TTC549 (cell line): ENCODE data around the gene KLRF1.

ENCODE experiments used
- FAIRE-seq: peaks from 2 replicates; lab custom pipeline; 2012; peaks lifted over from hg19 to GRCh38; lab: Jason Lieb, UNC

Gene KLRF1

DNA sequence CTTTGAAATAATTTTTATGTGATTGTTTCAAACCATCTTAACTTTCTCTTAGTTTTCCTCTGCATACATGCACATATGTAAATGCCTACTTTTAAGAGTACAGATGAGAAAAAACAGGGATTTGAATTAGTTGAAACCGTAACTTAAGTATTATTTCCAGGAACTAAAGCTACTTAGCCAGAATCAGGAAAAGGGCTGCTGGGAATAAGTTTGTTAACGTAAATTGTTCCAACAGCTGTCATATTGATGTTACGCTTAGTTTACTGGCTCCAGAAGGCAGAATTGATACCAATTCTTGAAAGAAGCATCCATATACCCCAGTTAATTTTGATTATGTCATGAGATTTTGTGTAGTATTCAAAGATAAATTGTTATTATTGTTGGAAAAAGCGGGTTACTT is 17.9 kb upstream of the KLRF1 start:
- no peak for FAIRE-seq

DNA sequence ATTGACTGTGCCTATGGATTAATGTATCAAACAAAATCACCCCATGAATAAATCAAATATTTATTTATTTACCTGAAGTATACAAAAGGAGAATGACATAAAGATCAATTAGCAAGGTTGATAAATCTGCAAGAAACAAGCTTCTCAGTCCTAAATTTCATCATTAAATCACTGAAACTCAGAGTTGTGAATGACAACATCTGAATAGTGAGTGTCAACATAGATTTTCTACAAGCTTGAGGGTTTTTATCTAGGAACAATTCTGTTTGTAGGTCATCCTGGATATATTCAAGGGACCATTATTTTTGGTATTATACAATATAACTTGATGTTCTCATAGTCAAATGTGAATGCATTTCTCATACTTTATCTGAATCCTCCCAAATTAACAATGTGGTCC is 17.4 kb upstream of the KLRF1 start:
- FAIRE-seq, result no peak

DNA sequence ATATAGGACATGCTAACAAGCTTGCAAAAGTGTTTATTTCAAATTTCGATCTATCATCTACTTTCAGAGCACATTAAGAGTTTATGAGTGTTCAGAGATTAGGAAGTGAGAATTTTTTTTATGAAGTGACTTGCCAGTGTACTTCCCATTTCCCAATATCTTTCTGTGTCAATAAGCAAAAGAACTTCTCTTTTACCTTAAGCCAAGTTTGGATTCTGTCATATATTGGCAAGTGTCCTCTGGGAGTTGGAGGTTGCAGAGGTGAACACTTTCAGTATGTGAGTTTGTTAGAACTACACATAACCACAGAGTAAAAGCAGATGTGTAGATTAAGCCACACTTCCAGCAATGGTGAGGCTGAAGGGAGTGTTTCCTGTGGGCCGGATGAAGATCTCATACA is 16.6 kb upstream of the KLRF1 start:
- no peak for FAIRE-seq

DNA sequence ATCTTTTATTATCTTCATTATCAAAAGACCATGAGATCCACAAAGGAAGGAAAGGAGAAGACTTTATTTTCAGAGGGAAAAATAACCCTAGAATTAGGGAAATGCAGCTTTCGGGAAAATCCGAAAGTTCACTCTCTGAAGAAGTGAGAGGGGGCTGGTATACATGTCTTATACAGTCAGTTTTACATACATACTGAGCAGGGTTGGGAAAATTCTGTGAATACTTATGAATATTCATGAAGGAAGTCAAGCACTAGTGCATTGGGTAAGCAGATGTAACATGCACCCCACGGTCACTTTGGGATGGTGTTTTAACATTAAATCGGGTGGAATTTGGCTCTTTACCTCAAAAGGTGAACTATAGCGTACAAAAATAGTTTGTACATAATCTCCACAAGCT is 15.7 kb upstream of the KLRF1 start:
- FAIRE-seq, result no peak

DNA sequence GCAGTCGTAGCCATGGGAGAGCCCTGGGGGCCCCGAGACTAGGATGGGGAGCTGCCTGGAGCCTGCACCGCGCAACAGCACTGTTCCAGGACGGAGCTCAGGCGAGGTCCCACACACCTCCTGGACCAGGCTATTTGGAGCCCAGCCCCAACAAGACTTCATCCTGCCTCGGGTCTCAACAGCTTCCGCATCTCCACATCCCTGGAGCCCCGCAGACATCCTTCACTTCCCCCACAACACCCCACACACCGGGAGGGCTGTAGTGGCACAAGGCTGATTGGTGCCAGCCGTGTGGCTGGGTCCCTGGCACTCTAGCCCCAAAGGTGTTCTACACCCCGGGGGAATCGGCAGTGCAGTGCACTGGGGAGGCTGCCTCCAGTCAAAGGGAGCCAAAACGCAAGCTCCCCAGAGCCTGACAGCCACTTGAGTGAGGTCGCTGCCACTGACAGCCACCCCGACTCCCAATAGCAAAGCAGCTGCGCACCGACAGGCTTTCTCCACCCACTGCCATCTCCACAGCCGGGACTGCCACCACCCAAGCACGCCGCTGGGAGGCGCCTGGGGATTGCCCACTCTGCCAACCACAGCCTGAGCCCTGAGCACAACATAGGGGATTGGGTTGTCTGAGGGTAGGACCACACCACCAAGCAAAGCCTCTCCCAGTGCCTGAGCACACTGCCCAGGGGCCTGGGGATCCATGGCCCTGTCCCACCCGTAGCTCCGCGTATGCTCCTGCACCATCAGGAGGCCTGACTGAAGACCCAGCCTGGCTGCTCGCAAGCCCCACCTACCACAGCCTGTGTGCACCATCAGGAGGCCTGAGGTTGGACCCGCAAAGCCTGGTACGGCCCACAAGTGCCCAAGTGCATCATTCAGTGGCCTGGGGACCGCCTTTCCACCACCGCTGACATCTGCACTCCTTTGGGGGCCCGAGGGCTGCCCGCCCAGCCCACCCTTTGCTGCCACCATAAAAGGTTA is 13.2 kb upstream of the KLRF1 start:
- FAIRE-seq, result no peak

DNA sequence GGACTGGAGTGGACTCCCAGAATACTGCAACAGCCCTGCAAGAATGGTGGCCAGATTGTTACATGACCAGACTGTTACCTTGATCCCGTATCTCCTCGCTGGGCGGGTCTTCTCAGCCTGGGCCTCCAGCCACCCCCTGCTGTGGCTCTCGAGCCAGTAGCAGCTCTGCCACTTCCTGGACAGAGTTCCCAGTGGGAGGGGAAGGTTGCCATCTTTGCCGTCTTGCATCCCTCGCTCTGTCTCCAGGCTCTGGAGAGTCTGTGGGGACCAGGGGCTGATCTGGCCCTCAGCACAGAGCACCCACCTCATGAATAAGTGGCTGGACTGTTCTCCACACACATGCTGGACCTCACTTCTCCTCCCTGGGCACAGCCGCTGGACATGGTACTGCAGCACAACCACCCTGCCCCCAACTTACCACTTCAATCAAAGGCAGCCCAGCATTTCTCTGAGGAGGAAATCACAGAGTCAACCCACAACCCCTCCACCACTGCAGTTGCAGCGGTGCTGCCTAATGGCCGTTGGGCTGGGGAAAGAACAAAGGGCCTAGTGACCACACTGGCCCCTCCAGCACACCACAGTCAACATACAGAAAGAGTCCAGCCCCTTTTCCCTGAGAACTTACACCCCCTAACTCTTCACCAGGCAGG is 6.9 kb upstream of the KLRF1 start:
- FAIRE-seq, result no peak

DNA sequence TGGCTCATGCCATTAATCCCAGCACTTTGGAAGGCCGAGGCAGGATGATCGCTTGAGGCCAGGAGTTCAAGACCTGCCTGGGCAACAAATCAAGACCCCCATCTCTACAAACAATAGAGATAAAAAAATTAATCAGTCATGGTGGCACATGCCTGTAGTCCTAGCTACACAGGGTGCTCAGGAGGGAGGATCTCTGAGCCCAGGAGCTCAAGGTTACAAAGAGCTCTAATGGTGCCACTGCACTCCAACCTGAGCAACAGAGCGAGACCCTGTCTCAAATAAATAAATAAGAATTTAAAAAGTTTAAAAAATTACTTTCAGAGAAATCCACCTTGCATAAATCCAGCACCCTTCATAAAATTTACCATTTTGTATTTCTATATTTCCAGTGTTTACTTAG is 2.2 kb downstream of the KLRF1 start:
- no peak for FAIRE-seq

DNA sequence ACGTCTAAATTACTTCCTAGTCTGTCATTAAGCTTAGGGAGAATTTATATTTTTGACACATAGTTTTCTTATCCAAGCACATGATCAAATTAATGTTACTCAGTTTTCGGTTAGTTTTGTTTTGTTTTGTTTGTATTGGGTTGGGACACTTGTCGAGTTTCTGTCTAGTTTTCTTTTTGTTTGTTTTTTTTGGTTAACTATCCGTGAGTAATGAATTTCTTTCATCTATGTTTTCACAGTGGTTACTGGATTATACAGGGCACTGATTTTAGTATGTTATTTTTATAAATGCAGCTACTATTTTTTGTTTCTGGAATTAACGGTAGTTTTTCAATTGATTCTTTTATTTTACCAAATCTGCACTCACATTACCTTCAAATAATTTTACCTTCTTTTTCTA is 2.7 kb downstream of the KLRF1 start:
- FAIRE-seq, result no peak

DNA sequence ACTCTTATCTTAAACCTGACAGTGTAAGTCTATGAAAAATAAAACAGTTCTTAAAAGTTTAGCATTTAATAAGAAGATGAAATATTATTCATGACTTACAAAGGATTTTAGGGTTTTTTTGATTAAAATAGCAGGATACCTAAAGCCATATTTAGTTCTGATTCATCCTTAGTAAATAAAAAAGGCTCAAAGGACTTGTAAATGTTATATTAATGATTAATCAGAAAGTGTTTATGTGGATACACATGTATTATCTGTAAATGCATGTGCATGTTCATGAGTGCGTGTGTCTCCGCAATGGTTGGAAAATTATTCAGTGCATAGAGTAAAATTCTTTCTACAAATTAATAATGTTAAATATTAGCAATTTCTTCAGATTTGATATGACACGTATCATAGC is 4.4 kb downstream of the KLRF1 start:
- no peak for FAIRE-seq

DNA sequence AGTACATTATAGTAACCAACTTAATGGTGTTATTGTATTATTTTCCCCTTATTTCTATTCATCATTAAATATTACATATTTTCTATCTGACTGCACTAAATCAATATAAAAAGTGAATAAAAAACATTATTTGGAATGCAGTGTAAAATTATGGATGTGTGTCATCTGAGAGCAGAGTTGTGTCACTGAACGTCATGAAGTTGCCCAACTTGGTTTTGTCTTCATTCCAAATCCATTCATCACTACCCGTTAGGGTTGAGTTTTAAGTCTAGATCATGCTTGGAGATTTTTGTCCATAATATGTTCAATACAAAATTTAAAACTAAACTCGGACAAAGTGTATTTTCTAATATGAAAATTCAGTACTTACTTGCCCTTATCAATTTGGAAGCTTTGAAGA is 16.1 kb downstream of the KLRF1 start:
- FAIRE-seq, result no peak

DNA sequence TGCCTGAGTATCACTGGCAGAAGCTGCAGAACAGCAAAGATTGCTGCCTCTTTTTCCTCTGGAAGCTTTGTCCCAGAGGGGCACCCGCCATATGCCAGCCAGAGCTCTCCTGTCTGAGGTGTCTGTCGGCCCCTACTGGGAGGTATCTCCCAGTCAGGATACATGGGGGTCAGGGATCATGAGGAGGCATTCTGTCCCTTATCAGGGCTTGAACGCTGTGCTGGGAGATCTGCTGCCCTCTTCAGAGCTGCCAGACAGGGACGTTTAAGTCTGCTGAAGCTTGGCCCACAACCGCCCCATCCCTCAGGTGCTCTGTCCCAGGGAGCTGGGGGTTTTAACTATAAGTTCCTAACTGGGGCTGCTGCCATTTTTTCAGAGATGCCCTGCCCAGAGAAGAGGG is 21.6 kb downstream of the KLRF1 start:
- no peak for FAIRE-seq

DNA sequence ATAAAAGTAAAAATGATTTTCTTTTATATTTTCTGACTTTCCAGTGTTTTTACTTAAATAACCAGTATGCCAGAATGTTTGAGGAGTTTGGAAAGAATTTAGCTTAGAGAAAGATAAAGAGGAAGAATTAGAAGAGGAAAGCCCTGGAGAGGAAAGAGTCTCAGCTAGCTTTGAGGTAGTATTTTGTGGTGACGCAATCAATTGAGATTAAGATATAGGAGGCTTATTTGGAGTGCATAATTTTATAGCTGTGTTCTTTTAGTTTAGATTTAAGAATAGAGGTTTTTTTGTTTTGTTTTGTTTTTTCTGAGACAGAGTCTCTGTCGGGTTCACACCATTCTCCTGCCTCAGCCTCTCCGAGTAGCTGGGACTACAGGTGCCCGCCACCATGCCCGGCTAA is 23.8 kb downstream of the KLRF1 start:
- no peak for FAIRE-seq

DNA sequence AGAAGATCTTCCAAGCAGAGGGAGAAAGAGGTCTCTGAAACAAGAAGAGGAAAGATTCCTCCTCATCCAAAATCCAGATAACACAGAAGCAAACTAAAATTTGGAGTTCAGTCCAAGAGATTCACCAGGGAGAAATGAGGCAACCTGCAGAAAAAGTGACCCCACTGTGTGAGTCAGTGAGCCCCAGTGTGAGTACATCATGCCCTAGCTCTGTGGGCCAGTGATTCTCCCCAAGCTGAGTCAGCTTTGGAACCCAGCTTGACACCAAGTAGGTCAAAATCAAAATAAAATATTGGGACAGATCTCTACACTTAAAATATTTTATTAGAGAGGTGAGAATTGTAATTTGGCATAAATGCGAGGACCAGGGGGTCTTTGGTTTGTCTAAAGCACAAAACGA is 24.6 kb downstream of the KLRF1 start:
- FAIRE-seq, result no peak

DNA sequence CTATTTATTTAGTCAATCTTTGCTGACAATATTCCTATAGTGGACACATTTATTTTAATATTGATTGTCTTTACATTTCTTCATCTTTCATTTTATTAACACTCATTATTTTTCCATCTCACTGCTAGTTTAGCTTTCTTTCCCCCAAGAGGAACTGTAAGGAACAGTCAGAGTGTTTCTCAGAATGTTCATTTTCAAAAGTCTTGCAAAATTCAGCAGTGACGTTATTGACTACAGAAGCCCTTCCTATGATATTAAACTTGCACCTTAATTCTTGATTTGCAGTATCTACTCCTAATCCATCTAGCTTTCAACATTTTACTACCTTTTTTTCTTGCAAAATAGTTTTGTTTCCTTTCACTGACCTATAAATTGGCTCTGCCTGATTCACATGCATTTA is 28.9 kb downstream of the KLRF1 start:
- FAIRE-seq, result no peak

DNA sequence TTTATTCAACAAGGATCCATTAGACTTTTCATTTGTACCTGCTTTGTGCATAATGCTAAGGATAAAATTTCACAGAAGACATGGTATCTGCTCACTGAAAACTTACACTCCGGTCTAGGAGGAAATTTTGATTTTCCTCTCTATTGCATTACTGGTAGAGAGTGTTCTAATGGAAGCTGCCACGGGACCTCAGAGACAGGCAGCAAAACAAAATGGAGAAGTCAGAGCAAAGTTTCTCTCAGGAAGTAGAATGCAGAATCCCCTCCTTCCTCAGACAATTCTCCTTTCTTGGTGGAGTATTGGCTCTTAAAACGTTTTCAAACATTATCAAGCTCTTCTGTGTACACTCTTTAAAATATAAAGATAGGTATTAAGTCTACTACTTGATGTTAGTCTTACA is 29.6 kb downstream of the KLRF1 start:
- no peak for FAIRE-seq

DNA sequence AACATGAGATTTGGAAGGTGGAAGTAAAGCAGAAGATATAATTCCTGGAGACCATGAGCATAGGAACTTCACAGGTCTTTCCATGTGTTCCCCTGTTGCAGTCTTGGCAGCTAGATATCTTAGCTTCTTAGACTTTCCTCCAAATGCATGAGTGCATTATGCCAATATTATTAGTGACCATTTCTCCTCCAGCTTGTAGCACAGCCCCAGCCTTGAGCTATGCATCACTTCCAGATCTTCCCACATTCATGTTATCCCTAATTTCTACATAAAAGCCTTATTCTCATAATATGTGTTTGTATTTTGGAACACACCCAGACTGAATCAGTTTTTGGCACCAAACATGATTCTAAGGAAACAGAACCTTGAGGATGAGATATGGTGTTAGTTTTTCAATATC is 30.9 kb downstream of the KLRF1 start:
- FAIRE-seq, result no peak

DNA sequence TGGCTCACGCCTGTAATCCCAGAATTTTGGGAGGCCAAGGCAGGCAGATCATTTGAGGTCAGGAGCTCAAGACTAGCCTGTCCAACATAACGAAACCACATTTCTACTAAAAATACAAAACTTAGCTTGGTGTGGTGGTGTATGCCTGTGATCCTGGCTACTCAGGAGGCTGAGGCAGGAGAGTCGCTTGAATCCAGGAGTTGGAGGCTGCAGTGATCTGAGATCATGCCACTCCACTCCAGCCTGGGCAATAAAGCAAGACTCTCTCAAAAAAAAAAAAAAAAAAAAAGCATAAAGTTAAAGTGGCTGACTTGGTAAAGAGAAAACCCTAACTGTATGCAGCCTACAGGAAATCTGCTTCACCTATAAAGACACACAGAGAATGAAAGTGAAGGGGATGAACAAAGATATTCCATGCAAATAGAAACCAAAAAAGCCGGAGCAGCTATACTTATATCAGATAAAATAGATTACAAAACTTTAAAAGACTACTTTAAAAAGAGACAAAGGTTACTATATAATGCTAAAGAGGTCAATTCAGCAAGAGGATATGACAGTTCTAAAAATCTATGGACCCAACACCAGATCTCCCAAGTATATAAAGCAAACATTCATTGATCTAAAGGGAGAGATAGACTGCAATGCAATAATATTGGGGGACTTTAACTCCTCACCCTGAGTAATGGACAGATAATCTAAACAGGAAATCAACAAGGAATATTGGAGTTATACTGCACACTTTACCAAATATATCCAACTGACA is 37.8 kb downstream of the KLRF1 start:
- no peak for FAIRE-seq

DNA sequence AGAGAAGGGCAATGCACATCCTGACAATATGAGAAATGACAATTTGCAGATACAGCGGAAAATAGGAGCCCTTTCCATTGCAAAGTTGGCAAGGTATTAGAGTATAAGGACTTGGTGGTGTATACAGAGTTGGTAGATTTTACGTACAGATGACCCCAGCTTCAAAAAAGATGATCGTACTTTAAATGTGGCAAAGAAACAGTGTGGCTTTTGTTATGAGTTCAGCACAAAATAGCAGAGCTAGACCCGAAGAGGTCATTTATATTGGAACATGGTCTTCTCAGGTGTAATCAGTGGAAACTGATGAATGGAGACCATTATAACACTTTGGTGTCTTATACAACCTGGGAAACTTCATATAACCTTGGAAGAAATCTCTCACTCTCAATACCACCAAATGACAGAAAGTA is 39.6 kb downstream of the KLRF1 start:
- no peak for FAIRE-seq

DNA sequence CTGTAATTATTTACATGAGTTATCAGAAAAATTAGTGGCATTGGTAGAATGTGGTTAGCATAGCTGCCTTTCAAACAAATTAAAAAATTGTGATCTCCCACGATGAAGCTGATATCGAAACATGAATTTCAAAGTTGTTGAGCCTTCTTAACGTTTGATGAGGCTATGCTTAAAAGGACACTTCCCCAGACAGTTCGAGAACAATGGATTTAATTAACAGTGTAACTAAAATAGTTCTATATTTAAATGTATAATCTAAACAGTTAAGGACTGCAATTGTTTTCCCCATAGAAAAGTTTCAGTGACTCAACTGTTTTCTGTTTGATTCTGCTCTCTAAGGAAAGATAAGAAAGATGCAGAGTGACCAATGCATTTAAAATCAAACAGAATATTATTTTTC is 40.2 kb downstream of the KLRF1 start:
- FAIRE-seq, result no peak

DNA sequence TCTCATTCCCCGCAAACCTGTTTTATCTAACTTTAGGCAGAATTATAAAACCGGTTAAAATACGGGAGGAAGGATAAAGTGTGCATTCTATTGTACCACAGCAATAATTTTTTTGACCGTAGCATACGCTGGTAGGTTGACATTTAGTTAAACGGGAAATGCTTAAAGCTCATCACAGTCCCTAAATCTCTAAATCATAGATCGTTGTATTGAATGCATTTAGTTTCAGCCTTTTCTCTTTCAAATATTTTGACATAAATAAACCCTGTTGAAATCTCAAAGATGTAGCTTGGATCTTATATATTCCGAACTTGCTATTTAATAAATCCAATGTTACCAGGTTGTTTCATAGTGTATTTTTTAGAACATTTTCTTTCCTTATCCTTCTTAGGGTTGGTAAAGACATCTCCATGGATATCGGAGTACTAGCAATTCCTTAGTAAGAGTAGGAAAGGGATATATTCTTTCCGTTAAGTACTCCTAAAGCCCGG is 41.1 kb downstream of the KLRF1 start:
- FAIRE-seq, result no peak

DNA sequence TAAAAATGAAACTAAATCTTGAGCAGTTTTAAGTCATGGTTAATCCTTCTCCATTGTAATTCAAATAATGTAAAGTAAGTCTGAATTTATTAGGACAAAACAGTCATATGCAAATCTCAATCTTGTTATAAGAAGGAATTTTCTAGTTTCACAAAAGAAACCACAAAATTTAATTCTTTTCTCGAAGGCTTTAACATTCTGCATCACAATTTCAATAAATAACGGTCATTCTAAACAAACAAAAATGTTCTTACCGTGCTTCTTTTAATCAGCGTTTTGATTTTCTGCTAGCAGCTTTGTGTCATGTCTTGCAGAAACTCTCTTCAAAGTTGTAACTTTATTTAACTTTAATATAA is 41.6 kb downstream of the KLRF1 start:
- peak; percentile 9 for FAIRE-seq

DNA sequence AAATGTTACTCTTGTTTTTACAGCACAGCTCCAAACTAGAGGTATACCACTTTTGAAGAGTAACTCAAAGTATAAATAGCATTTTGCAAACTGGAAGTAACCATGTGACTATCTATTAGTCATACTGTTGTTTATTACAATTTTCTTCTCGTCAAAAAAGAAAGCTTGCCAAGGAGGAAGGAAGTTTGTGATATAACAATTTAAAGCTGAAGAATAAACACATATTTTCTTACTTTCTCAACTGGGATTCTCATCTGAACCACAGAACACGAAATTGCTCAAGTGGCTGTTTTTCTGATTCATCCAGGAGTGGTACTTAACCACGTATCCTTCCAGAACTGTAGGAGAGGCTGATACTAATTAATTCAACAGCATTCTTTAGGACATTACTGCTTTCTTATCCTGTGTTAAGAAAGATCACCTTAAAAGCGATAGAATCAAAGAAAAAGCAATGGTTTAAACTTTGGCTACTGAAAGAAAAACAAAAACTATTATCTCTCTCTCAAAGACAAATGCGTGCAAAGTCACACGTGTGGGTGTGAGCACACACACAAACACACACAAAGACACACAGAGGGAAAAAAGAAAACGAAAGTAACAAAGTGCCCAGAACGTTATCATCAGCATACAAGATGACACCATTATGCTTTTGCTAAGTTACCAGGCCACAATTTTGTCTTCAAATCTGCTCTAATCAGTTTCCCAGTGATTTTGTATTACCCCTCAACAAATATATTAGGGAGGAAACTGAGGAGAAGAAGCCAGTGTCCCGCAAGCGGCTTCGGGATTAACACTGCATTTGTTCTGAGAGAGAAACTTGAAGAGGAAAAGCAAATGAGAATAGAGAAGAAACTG is 42.3 kb downstream of the KLRF1 start, which contains the start of gene CLEC2B:
Gene CLEC2B, minus strand, starts transcription at position 48 of the 855 bp plus-strand sequence.
- FAIRE-seq, result no peak
